GM10266 (cell line): ENCODE results near the gene COPE.

Experiments used
- DNase-seq: peaks from one replicate; pipeline ENCODE4 v3.0.0; 2012; ENCODE audit errors: extremely low spot score
- TF ChIP-seq, protein P1 (sequence below): IDR thresholded peaks from 2 replicates; pipeline ENCODE4 v1.5.1; 2012; ENCODE audit warnings: mild to moderate bottlenecking, low read depth; ENCODE audit not compliant: control insufficient read depth, insufficient read depth; ENCODE audit errors: missing control alignments

Gene COPE

GRCh38 chr19:18900700-18901481 lies 18.3 kb downstream of the COPE start:
- no peak for DNase-seq
- TF ChIP-seq, protein P1, sequence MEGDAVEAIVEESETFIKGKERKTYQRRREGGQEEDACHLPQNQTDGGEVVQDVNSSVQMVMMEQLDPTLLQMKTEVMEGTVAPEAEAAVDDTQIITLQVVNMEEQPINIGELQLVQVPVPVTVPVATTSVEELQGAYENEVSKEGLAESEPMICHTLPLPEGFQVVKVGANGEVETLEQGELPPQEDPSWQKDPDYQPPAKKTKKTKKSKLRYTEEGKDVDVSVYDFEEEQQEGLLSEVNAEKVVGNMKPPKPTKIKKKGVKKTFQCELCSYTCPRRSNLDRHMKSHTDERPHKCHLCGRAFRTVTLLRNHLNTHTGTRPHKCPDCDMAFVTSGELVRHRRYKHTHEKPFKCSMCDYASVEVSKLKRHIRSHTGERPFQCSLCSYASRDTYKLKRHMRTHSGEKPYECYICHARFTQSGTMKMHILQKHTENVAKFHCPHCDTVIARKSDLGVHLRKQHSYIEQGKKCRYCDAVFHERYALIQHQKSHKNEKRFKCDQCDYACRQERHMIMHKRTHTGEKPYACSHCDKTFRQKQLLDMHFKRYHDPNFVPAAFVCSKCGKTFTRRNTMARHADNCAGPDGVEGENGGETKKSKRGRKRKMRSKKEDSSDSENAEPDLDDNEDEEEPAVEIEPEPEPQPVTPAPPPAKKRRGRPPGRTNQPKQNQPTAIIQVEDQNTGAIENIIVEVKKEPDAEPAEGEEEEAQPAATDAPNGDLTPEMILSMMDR = no peak

DNA sequence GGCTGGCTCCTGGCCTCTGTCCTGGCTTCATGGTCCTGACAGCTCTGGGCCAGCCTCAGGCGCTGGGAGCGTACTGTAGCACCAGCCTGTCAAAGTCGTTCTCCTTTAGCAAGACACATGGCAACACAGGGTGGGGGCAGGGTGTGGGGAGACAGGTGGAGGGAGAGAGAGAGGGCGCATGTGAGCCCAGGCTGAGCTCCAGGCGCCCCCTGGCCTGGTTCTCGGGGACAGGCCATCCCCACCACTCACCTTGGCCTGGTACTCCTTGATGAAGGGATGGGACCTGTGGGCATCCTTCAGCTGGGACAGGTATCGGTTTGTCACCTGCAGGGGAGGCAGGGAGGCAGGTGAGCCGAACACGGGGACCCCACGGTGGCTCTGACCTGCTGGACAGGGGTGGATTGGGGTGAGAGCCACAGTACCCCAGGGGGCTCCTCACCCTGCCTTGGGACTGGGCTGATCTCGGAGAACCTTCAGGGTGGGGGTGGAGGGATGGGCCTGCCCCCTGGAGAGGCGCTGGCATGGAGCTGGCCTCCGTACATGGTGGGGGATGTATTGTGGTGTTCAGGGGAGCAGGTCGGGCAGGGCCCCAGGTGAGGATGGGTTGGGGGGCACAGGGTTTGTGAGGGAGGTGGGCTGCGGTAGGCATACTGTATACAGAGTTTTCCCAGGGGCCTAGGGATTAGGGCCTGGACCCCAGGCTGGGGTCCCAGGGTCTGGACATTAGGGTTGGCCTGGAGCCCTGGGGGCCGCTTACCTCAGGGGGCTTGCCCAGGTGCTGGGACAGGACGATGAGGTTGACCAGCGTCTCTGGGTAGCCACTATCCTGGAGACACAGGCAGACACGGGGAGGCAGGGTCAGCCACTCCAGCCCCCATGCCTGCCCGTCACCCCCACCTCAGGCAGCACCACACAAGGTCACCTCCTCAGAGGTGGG lies 19.3 kb downstream of the COPE start:
- TF ChIP-seq, protein P1 = no peak
- DNase-seq = no peak

DNA sequence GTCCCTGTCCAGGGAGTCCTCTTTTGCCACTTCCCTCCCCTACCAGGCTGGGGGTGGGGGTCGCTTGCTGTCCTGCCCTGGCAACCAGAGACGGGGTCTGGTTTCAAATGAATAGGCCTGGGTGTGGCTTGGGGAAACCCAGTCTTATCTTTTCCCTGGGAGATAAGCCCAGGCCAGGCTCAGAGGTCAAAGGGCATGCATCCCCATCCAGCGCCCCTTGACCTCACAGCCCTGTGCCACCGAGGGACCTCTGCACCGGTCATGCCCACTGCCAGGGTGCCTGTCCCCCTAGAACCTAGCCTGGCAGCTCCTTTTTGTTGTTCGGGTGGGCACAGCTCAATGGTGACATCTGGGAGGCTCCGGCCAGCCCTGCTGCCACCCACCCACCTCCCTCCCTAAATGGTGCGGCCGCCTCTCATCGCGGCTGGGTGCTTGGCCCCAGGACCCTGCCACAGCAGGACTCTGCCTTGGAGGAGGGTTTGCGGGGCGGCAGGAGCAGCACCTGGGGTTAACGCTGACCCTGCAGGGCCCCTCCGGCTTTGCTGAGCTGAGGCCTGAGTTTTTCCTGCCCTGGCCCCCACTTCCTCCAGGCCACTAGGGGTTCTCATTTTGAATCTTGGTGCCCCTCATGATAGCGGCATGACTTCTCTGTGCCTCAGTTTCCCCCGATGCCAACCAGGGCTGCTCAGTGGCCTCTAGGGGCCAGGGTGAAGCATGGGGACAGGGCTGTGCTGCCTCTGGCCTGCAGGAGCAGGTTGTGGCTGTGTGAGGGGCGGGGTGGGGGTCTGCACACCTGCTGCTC lies 20.4 kb downstream of the COPE start:
- TF ChIP-seq, protein P1 = no peak

GRCh38 chr19:18898081-18898606 lies 21.0 kb downstream of the COPE start:
- TF ChIP-seq, protein P1 = no peak
- no peak for DNase-seq

More for the DNA sequence above, 20.4 kb downstream of the COPE start:
- no peak for DNase-seq

DNA sequence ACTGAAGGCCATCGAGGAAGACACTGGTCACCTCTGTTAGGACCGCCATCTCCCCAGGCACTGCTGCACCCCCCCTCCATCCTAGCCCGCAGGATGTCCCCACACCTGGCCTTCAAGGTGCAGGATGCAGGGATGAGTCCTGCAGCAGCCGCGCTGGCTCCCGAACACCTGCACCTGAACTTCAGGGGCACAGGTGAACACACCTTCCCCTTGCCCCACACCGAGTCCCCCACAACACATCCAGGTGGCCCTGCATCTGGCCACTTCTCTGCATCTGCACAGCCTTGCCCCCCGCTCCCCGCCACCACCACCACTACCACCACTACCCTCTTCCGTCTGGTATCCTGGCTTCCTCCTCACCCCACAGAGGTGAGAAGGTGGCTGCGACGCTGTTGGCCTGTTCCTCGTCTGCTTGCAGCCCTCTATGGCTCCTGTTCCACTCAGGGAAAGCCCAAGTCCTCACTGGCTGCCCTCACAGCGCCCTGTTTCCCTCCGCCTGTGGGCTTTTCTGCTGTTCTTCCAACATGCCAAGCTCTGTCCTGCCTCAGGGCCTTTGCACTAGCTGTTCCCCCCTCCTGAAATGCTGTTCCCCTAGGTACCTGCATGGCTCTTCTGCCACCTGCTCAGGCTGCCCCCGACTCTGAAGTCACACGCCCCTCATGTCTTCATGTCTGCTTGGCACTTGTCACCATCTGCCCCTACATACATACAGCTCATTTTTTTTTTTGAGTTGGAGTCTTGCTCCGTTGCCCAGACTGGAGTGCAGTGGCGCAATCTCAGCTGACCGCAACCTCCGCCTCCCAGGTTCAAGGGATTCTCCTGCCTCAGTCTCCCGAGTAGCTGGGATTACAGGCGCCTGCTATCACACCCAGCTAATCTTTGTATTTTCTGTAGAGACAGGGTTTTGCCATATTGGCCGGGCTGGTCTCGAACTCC lies 21.8 kb downstream of the COPE start:
- TF ChIP-seq, protein P1 = no peak
- DNase-seq = no peak

DNA sequence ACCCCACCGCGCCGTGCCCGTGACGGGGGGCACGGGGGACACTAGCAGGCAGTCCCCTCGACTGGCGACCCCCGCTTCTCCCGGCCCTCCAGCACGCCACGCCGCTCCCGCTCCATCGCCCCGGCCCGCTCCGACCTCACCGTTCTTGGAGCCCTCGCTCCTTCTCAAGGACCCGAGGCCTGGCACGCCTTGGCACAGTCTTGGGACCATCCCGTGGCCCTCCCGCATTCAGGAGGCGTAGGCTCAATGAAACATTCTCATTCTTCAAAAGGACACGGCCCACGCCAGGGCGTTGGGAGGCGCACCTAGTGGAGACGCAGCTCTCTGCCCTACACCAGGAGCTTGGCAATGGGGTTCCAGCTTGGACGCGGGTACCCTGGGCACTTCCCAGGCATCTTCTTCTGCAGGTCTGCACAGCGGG lies 22.8 kb downstream of the COPE start:
- no peak for DNase-seq
- TF ChIP-seq, protein P1 = no peak
